ENCODE results near the gene SLC28A1. TPM values are rescaled to one million over a fixed set of nuclear protein-coding genes. Genes with fewer than 3 reads are reported as not detected.

SLC28A1 gene
- total and polyA plus RNA-seq, 2 donors (not counting 1 experiment from before 2014, with no cell fraction given): not detected

Small RNA genes within 50 kb of the gene (small RNA-seq; reads per million reads assigned to genes)
- not detected for gene RF00402 (ENCODE audit: insufficient read length, low read depth, low replicate concordance)
- gene RNU6-339P (ENCODE audit: insufficient read length, low read depth, low replicate concordance): not detected
- not detected for gene RNU6-796P (ENCODE audit: insufficient read length, low read depth, low replicate concordance)

Other genes starting within 250 kb of the SLC28A1 start
- 42.7 and 43.4 TPM in 2 replicates for gene WDR73, start 230.4 kb upstream of the SLC28A1 start, total RNA-seq
- 20.4 and 21.0 TPM in 2 replicates for gene WDR73, start 230.4 kb upstream of the SLC28A1 start, polyA plus RNA-seq
- 3.0 and 5.0 TPM in 2 replicates for gene NMB, start 226.5 kb upstream of the SLC28A1 start, total RNA-seq
- 1.4 and 2.3 TPM in 2 replicates for gene NMB, start 226.5 kb upstream of the SLC28A1 start, polyA plus RNA-seq
- 69.8 and 78.0 TPM in 2 replicates for gene SEC11A, start 168.5 kb upstream of the SLC28A1 start, total RNA-seq
- 23.1 and 43.6 TPM in 2 replicates for gene SEC11A, start 168.5 kb upstream of the SLC28A1 start, polyA plus RNA-seq
- 59.5 and 64.4 TPM in 2 replicates for gene ZNF592, start 136.1 kb upstream of the SLC28A1 start, total RNA-seq
- gene ZNF592, start 136.1 kb upstream of the SLC28A1 start, polyA plus RNA-seq: 35.8 and 37.4 TPM in 2 replicates
- gene ALPK3, start 67.3 kb upstream of the SLC28A1 start, total RNA-seq: 0.15 and 0.24 TPM in 2 replicates
- 0.04 and 0.07 TPM in 2 replicates for gene ALPK3, start 67.3 kb upstream of the SLC28A1 start, polyA plus RNA-seq
- 51.1 and 54.8 TPM in 2 replicates for gene PDE8A, start 97.2 kb downstream of the SLC28A1 start, total RNA-seq
- 17.4 and 24.8 TPM in 2 replicates for gene PDE8A, start 97.2 kb downstream of the SLC28A1 start, polyA plus RNA-seq

Measured in B cell (primary cell).